ENCODE data around the gene MZT1.
"Not testable (repeated sequence)": the region's sequence is repeated elsewhere in the genome, so short reads cannot be mapped to it uniquely, and the experiment has no call there.

The MZT1 gene, protein sequence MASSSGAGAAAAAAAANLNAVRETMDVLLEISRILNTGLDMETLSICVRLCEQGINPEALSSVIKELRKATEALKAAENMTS

DNA sequence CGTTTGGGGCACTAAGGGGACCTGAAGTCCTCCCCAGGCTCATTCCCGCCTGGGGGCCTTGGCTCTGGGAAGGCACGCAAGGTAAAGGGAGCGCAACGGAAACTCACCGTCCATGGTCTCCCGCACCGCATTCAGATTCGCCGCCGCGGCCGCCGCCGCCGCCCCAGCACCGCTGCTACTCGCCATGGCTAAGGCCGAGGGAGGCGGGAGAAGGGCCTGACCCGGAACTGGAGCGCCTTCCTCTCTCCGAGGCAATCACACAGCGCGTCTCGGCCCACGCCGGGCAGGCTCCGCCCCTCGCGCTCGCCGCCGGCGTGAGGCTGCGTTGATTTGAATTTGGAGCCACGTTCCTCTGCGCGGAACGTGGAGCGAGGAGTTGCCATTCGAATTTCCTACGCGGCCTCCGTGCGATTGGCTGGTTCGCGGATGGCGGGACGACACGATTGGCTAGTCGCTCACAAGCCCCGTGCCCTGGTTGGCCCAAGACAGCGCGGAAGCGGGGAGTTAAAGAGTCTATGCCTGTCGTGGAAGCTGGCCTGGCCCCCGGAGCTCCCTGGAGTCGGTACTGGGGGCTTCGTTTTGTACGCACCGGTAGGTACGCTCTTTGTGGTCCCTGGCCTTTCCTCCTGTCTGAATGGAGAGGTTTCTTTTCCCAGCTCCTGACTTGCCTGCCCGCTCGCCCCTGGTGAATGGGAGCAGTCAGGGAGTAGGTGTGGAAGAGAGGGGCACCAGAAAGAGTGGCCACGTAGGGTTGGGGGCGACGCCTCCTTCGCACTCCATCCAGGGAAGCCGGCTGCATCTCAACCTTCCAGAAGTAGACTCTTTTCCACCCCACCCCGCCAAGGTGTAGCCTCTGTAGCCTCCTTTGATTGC lies at the start of gene MZT1, which contains the start of gene BORA:
MZT1 (minus strand) TSS at position 213 of the 873 bp plus-strand sequence; CDS start at position 186, 27 bp downstream.
BORA (plus strand) TSS at position 507 of the 873 bp plus-strand sequence. CDS start 1,018 bp downstream, outside the sequence.
- Mint-ChIP-seq H3K4me1 (peaks cover 30% of the 10 kb centered on the region), H3K27ac (peak within 1 kb of the TSS; percentile 88 to 97), H3K27me3 (no peaks in the 10 kb centered on the region), H3K9me3 (no peaks in the 10 kb centered on the region), H3K4me3 (peak within 1 kb of the TSS; percentile 85 to 95)
- ATAC-seq (peak; percentile 96), DNase-seq (peak; percentile 94 to 97)

DNA sequence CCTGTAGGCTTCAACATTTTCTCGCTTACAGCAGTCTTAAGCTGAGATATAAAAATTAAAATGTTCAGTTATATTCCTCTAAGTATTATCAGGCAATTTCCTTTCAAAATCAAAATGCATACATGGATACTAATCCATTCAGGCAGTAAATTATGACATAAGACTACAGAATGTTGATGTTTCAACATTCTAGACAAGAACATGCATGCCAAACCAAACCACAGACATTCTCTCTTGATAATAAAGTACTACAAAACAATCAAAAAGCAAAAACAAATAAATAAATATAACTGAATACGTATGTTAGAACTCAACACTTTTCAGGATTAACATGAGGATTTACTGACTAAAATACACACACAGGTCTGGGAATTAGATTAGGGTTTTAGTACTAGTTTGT lies 46.6 kb upstream of the MZT1 start:
- Mint-ChIP-seq H3K27me3 (no peaks in the 10 kb centered on the region), H3K4me1 (peaks cover 27% of the 10 kb centered on the region)

DNA sequence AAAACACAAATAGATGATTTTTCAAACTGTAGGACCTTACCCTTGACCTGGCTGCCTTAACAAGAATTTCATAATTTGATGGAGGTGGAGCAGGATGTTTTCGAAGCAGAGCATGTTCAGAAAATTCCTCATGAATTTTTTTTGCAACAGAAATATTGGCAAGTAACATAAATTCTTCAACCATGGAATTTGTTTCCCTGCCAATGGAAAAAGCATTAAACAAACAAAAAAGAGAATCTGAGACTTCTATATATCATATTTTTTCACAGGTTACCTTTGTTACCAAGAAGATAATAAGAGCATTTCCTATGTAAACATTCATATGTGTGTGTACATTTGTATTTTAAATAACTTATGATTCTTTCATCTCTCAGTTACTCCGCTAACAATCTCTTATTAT lies 36.0 kb upstream of the MZT1 start:
- ATAC-seq (no peak), DNase-seq (no peak)
- H3K9me3 Mint-ChIP-seq = no peaks in the 10 kb centered on the region
- no peak overlapping the region for H3K4me3 Mint-ChIP-seq
- H3K4me1 Mint-ChIP-seq = no peaks in the 10 kb centered on the region
- H3K27ac Mint-ChIP-seq = no peak overlapping the region
- no peaks in the 10 kb centered on the region for H3K27me3 Mint-ChIP-seq

More for the DNA sequence above, 46.6 kb upstream of the MZT1 start:
- ATAC-seq (no peak), DNase-seq (no peak)
- Mint-ChIP-seq H3K27ac (no peak overlapping the region), H3K4me3 (no peak overlapping the region), H3K9me3 (no peaks in the 10 kb centered on the region)

DNA sequence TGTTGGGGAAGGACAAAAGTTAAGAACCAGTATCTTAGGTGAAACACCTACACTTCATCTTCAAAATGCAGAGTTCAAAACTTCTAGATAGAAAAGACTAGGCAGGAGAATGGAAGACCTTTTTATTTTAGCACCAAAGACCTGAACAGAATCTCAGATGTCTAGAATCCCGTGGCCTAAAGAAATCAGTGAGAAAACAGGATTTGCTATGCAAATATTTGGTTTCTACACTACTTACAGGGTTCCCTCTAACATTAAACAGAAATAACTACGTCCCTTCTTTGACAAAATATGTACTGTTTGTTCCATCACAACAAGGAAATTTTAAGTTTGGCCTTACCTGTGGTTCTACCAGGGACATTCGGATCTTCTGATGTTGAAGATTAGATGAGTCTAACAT lies 32.8 kb upstream of the MZT1 start:
- no peak overlapping the region for H3K4me3 Mint-ChIP-seq
- DNase-seq (no peak), ATAC-seq (no peak)
- H3K4me1 Mint-ChIP-seq = no peaks in the 10 kb centered on the region
- H3K27me3 Mint-ChIP-seq = no peaks in the 10 kb centered on the region
- no peak overlapping the region for H3K27ac Mint-ChIP-seq
- H3K9me3 Mint-ChIP-seq = no peaks in the 10 kb centered on the region

DNA sequence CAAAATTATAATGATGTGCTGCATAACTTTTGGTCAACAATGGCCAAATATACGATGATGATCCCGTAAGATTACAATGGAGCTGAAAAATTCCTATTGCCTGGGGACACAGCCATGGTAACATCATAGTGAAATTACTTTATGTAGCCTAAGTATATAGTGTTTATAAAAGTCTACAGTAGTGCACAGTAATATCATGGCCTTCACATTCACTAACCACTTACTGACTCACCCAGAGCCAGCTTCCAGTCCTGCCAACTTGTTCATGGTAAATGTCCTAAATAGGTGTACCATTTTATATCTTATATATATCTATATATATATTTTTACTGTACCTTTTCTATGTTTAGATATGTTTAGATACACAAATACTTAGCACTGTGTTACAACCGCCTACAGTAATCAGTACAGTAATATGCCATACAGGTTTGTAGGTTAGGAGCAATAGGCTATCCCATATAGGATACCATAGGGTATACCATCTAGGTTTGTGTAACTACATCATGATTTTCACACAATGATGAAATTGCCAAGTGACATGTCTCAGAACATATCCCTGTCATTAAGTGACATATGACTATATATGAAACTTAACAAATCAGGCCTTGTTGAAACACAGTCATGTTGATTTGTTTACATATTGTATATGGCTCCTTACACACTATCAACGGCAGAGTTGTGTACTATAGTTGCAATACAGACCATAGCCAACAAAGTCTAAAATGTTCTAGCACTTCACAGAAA lies 30.5 kb upstream of the MZT1 start:
- ATAC-seq = no peak
- DNase-seq = no peak
- no peaks in the 10 kb centered on the region for H3K9me3 Mint-ChIP-seq
- H3K4me1 Mint-ChIP-seq = no peaks in the 10 kb centered on the region
- no peak overlapping the region for H3K4me3 Mint-ChIP-seq
- no peaks in the 10 kb centered on the region for H3K27me3 Mint-ChIP-seq
- no peak overlapping the region for H3K27ac Mint-ChIP-seq

DNA sequence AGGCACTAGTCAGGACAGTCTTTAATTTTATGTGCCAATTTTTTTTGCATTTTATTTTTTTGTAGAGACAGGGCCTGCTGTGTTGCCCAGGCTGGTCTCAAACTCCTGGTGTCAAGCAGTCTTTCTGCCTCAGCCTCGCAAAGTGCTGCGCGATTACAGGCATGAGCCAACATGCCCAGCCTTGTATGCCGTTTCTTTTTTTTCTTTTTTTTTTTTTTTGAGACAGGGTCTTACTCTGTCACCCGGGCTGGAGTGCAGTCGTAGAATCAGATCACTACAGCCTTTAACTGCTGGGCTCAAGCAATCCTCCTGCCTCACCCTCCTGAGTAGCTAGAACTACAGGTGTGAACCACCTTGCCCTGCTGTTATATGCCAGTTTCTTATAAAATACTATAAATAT lies 26.7 kb upstream of the MZT1 start:
- Mint-ChIP-seq H3K27ac (peak overlapping the region in 1 of 2 donors; percentile 42), H3K27me3 (no peaks in the 10 kb centered on the region), H3K4me3 (no peak overlapping the region), H3K9me3 (no peaks in the 10 kb centered on the region), H3K4me1 (peaks cover 8% of the 10 kb centered on the region)
- no peak for DNase-seq
- no peak for ATAC-seq

DNA sequence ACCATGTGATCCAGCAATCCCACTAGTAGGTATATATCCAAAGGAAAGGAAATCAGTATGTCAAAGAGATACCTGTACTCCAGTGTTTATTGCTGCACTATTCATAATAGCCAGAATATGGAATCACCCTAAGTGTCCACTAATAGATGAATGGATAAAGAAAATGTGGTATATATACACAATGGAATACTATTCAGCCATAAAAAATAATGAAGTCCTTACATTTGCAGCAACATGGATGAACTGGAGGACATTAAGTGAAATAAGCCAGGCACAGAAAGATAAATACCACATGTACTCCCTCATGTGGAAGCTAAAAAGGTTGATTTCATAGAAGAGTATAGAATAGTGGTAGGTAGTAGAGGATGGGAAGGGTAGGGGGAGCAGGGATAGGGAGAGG lies 23.8 kb upstream of the MZT1 start:
- Mint-ChIP-seq H3K9me3 (no peaks in the 10 kb centered on the region), H3K27me3 (no peaks in the 10 kb centered on the region), H3K27ac (no peak overlapping the region), H3K4me3 (no peak overlapping the region), H3K4me1 (peaks cover 8% of the 10 kb centered on the region)
- ATAC-seq = no peak
- no peak for DNase-seq

DNA sequence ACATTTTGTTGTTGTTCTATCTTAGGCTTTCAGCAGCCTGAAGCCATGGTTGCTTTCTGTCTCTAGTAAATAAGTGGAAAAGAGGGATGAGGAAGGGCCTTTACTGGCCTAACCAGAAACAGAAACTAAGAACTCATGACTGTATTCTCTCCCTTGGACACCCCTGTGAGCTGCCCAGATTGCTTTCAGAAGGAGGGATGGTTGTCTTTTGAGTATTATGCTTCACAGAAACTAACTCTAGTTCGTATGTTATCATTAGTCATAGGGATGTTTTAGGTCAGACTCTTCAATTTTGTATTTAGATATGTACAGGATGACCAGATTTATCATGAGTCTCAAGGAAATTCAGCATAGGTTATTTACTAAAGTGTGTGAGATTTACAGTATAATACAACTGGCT lies 17.8 kb upstream of the MZT1 start:
- ATAC-seq (peak; percentile 64), DNase-seq (no peak)
- no peaks in the 10 kb centered on the region for H3K9me3 Mint-ChIP-seq
- no peak overlapping the region for H3K4me3 Mint-ChIP-seq
- H3K27ac Mint-ChIP-seq = no peak overlapping the region
- no peaks in the 10 kb centered on the region for H3K27me3 Mint-ChIP-seq
- peaks cover 14% of the 10 kb centered on the region for H3K4me1 Mint-ChIP-seq

DNA sequence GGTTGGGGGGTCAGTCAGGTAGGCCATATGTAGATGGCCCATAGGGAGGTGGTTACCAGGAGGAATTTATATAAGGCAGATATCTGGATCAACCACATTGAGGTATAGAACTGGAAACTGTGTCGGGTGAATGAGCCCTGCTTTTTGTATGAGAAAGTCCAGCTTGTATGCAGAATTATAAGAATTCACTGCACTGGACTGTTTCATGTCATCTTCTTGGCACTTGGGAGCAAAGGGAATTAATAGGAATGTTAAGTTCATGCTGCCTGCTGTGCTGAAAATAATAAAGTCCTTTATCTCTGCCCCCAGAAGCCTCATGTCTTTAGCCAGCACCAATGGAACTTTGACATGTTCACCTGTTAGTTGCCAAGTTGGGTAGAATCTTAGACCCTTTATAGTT lies 12.6 kb upstream of the MZT1 start:
- DNase-seq (no peak), ATAC-seq (no peak)
- Mint-ChIP-seq H3K4me3 (no peak overlapping the region), H3K9me3 (no peaks in the 10 kb centered on the region), H3K4me1 (peaks cover 7% of the 10 kb centered on the region), H3K27ac (no peak overlapping the region), H3K27me3 (no peaks in the 10 kb centered on the region)

DNA sequence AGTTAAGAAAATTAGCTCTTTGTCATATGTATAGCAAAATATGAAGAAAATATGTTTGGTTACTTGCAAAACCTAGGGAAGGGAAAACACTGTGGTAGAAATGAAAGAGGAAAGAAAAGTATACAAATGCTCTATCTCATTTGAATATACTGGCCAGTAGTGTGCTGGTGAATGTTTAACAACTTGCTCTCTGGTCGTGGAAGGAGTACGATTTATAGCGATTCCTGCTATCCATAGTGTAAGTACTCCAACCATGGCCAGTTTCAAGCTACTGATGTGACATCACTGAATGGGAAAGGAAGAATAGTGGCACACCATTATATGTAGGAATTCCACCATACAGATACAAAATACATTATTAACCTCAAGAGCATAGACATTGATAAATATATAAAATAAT lies 9.6 kb upstream of the MZT1 start:
- peaks cover 7% of the 10 kb centered on the region for H3K4me1 Mint-ChIP-seq
- no peak overlapping the region for H3K27ac Mint-ChIP-seq
- no peaks in the 10 kb centered on the region for H3K9me3 Mint-ChIP-seq
- no peak overlapping the region for H3K4me3 Mint-ChIP-seq
- H3K27me3 Mint-ChIP-seq = no peaks in the 10 kb centered on the region
- no peak for ATAC-seq
- no peak for DNase-seq

DNA sequence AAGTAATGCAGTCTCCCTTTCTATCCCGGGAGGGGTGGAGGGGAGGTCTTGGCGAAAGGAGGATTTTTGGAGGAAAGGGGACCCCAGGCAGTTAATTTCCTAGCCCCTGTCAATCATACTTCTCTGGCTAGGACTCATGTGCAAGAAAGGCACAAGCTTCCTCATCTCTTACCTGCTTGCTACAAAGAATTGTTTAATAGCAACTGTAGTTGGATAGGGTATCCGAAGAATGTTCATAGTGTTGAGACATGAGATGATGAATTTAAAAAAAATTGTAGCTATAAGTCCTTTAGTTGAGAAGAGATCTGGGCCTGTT lies 819 bp upstream of the MZT1 start:
- Mint-ChIP-seq H3K4me3 (peak overlapping the region; percentile 85 to 95), H3K27me3 (no peaks in the 10 kb centered on the region), H3K9me3 (no peaks in the 10 kb centered on the region), H3K4me1 (peaks cover 30% of the 10 kb centered on the region), H3K27ac (peak overlapping the region; percentile 88 to 97)
- ATAC-seq (no peak), DNase-seq (no peak)

DNA sequence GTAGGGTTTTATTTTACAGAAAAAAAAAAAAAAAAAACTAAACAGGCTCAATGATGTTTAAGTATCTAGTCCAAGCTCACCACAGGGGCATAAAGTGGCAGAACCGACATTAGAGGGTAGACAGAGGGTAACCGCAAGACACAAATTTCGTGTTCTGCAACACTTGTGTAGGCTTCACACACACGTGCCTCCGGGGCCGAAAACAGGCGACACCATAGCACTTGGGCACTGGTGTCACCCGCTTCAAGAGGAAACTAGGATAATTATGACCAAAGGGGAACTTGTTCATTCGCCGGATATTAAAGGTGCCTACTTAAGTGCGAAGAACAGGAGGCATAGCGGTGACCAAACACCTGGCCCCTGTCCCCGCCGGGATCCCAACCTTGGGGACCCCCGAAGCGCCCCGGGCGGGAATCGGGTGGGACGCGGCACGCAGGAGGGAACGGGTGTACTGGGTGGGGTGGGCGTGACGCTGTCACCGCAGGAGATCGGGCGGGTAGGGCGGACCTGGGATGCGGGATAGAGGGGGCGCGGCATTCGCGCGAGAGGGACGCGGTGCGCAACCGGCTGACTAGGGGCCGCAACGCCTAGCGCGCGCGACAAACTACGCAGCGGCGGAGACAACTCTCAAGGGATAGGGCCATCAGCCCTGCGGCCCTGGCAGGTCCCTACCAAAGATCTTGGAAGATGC lies 558 bp downstream of the MZT1 start:
- H3K4me3 Mint-ChIP-seq = peak overlapping the region; percentile 85 to 95
- H3K27me3 Mint-ChIP-seq = no peaks in the 10 kb centered on the region
- DNase-seq = peak in 1 of 2 donors; percentile 48
- peak; percentile 51 for ATAC-seq
- H3K9me3 Mint-ChIP-seq = no peaks in the 10 kb centered on the region
- H3K4me1 Mint-ChIP-seq = peaks cover 30% of the 10 kb centered on the region
- H3K27ac Mint-ChIP-seq = peak overlapping the region; percentile 88 to 97

DNA sequence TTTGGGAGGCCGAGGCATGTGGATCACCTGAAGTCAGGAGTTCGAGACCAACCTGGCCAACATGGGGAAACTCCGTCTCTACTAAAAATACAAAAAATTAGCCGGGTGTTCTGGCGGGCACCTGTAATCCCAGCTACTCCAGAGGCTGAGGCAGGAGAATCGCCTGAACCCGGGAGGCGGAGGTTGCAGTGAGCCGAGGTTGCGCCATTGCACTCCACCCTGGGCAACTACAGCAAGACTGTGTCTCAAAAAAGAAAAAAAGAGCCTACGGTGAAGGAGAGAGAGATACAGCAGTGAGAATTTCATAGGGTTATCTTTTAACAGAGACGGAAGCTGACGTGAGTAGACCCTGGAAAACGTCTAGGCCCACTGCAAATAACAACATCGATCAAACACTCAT lies 1.2 kb downstream of the MZT1 start:
- peak overlapping the region in 1 of 2 donors; percentile 93 for H3K27ac Mint-ChIP-seq
- H3K9me3 Mint-ChIP-seq, ATAC-seq, DNase-seq, H3K27me3 Mint-ChIP-seq: not testable (repeated sequence)
- H3K4me1 Mint-ChIP-seq = peaks cover 30% of the 10 kb centered on the region
- peak overlapping the region; percentile 85 to 95 for H3K4me3 Mint-ChIP-seq

DNA sequence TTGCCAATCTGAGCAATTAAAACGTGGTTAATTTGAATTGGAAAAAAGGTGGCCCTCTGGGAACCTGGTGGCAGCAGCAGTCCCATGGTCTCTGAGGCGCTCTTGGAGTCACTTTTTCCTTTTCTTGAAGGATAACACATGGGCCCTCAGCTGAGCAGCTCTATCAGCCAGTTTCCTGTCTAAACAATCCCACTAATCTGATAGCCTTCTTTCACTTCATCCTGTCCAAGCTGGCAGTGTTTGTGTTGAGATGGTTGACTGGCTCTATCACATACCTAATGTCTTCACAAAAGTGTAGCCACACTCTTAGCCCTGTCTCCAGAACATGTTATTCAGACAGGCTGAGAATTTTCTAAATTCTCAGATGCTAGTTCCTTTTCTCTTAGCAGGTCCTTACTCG lies 10.7 kb downstream of the MZT1 start:
- H3K27me3 Mint-ChIP-seq = no peaks in the 10 kb centered on the region
- H3K4me3 Mint-ChIP-seq = no peak overlapping the region
- H3K27ac Mint-ChIP-seq = no peak overlapping the region
- peaks cover 13% of the 10 kb centered on the region for H3K4me1 Mint-ChIP-seq
- DNase-seq (no peak), ATAC-seq (no peak)
- peaks cover 0 to 5% of the 10 kb centered on the region in 2 donors for H3K9me3 Mint-ChIP-seq

DNA sequence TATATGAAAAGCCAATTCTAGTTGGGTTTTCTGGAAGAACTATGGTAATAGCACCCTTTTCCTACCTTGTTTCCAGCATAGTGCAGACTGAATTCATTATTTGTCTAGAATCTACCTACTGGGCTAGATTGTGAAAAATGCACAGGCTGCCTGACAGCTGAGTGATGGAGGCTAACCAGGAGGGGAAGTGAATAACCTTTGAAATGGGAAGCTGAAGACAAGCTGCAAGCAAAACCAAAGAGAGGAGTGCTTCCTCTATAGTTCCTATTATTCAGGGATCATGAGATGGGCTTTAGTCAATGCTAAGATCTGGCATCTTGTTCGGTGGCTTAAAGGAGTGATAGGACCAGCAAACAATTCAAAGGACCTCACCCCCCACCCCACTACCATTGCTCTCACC lies 26.9 kb downstream of the MZT1 start:
- H3K27ac Mint-ChIP-seq = no peak overlapping the region
- ATAC-seq = no peak
- peaks cover 2 to 3% of the 10 kb centered on the region in 2 donors for H3K9me3 Mint-ChIP-seq
- no peak overlapping the region for H3K4me3 Mint-ChIP-seq
- H3K27me3 Mint-ChIP-seq = peaks cover 3% of the 10 kb centered on the region
- no peak for DNase-seq
- H3K4me1 Mint-ChIP-seq = no peaks in the 10 kb centered on the region

Measured in stimulated activated naive CD8-positive, alpha-beta T cell treated with anti-CD3 and anti-CD28 coated beads, Interleukin-15, amount 100 ng/mL, for 72 hours (primary cell).